AG04449 (cell line): Measurements from ENCODE around the gene RALY.

Source experiments
- CTCF ChIA-PET: fragments of 350-600 bp; formaldehyde crosslinking; extraction: SDS; loops from one replicate; lab custom pipeline; 2021; ENCODE audit warnings: antibody characterized with exemption; lab: Yijun Ruan, JAX
- POLR2A ChIA-PET: fragments of 400-600, 350-600 bp; formaldehyde crosslinking; extraction: SDS; loops from one replicate; lab custom pipeline; 2020; ENCODE audit warnings: antibody characterized with exemption, inconsistent platforms; lab: Yijun Ruan, JAX
- DNase-seq: peaks from one replicate; pipeline ENCODE4 v3.0.0-alpha.2; 2010; ENCODE audit warnings: low read depth, low spot score
- H3K4me3 ChIP-seq: 2 replicates; pipeline ENCODE4 v1.5.1; 2011; ENCODE audit warnings: low read depth, mild to moderate bottlenecking, control low read depth, low read length
- CTCF ChIP-seq: IDR thresholded peaks from one replicate; pipeline ENCODE4 v1.5.1; 2011; ENCODE audit warnings: mild to moderate bottlenecking, moderate library complexity, low read length, control low read depth, inconsistent platforms; ENCODE audit not compliant: insufficient read depth; ENCODE audit errors: missing control alignments

Gene RALY

GRCh38 chr20:34089655-34090345, 96.1 kb downstream of the RALY start:
- POLR2A ChIA-PET: no interaction called here

GRCh38 chr20:34090645-34091044, 96.9 kb downstream of the RALY start:
- no peak for DNase-seq
- ChIA-PET POLR2A (no interaction called here), CTCF (interaction anchor here (1.0 kb wide), 1 partner anchor 228 kb away, joined by 4 read pairs; no protein-coding TSS in a partner anchor)
- H3K4me3 ChIP-seq: no peak overlapping the region
- no peak for TF ChIP-seq CTCF

More at GRCh38 chr20:34089655-34090345, 96.1 kb downstream of the RALY start:
- no peak for TF ChIP-seq CTCF
- CTCF ChIA-PET: interaction anchor here (1.0 kb wide), 1 partner anchor 227 kb away, joined by 4 read pairs; no protein-coding TSS in a partner anchor
- H3K4me3 ChIP-seq: no peak overlapping the region
- no peak for DNase-seq

GRCh38 chr20:34091637-34092200, 98.0 kb downstream of the RALY start:
- POLR2A ChIA-PET: interaction anchor here (0.7 kb wide), 2 partner anchors 14 to 182 kb away, joined by 3 read pairs; no protein-coding TSS in a partner anchor
- CTCF ChIA-PET: interaction anchor here (0.9 to 1.1 kb wide), 2 partner anchors 10 to 12 kb away, joined by 3 read pairs; no protein-coding TSS in a partner anchor
- TF ChIP-seq CTCF: no peak
- H3K4me3 ChIP-seq: no peak overlapping the region
- DNase-seq: no peak

- POLR2A ChIA-PET: no interaction called here
- no peak for TF ChIP-seq CTCF
- CTCF ChIA-PET: interaction anchor here (0.9 kb wide), 1 partner anchor 10 kb away, joined by 3 read pairs; no protein-coding TSS in a partner anchor
- H3K4me3 ChIP-seq: no peak overlapping the region
- DNase-seq: no peak
These were observed 100.2 kb downstream of the RALY start for GRCh38 chr20:34093895-34094294.

GRCh38 chr20:34095825-34096224, 102.1 kb downstream of the RALY start:
- CTCF ChIA-PET: interaction anchor here (0.9 to 1.2 kb wide), 2 partner anchors 9 to 13 kb away, joined by 3 to 4 read pairs; no protein-coding TSS in a partner anchor

More at GRCh38 chr20:34095825-34096224, 102.1 kb downstream of the RALY start:
- no peak for TF ChIP-seq CTCF
- no peak overlapping the region for H3K4me3 ChIP-seq
- POLR2A ChIA-PET: interaction anchor here (1.2 kb wide), 1 partner anchor 17 kb away, joined by 5 read pairs; the partner anchor contains the start of gene EIF2S2
- DNase-seq: no peak
